MM.1S (cell line): ENCODE data around the gene PAMR1.

Experiments
- DNase-seq: peaks from one replicate; pipeline ENCODE4 v3.0.0-alpha.2; 2015
- H2AFZ ChIP-seq: fragments of 300-600 bp; sonication (generic); 2 replicates; pipeline ENCODE4 v1.6.0; 2016; ENCODE audit warnings: antibody characterized with exemption, low read length
- H3F3A ChIP-seq: fragments of 300-600 bp; sonication (generic); 2 replicates; pipeline ENCODE4 v1.6.1; 2016; ENCODE audit warnings: mild to moderate bottlenecking, antibody characterized with exemption, low read length, moderate library complexity, mixed read lengths; ENCODE audit not compliant: insufficient read depth
- H3K27ac ChIP-seq: fragments of 300-600 bp; sonication (generic); 2 replicates; pipeline ENCODE4 v1.5.1; 2016; ENCODE audit warnings: mild to moderate bottlenecking, low read length
- H3K27me3 ChIP-seq: fragments of 300-600 bp; sonication (generic); replicated peaks from 2 replicates; pipeline ENCODE4 v1.6.0; 2016; ENCODE audit warnings: low read length; ENCODE audit not compliant: insufficient read depth
- H3K36me3 ChIP-seq: fragments of 300-600 bp; sonication (generic); replicated peaks from 2 replicates; pipeline ENCODE4 v1.6.1; 2016; ENCODE audit warnings: mild to moderate bottlenecking, low read length, mixed read lengths; ENCODE audit not compliant: insufficient read depth
- H3K4me1 ChIP-seq: fragments of 300-600 bp; sonication (generic); 2 replicates; pipeline ENCODE4 v1.6.1; 2016; ENCODE audit warnings: low read length, mixed read lengths
- H3K4me2 ChIP-seq: fragments of 300-600 bp; sonication (generic); 2 replicates; pipeline ENCODE4 v1.6.0; 2016; ENCODE audit warnings: low read depth, low read length
- H3K4me3 ChIP-seq: fragments of 300-600 bp; sonication (generic); 2 replicates; pipeline ENCODE4 v1.5.1; 2016; ENCODE audit warnings: low read length, mixed read lengths
- H3K79me2 ChIP-seq: fragments of 300-600 bp; sonication (generic); 2 replicates; pipeline ENCODE4 v1.6.1; 2016; ENCODE audit warnings: mixed run types, low read length, mixed read lengths
- H3K9ac ChIP-seq: fragments of 300-600 bp; sonication (generic); 2 replicates; pipeline ENCODE4 v1.6.1; 2016; ENCODE audit warnings: low read length, mixed read lengths
- H3K9me2 ChIP-seq: fragments of 300-600 bp; sonication (generic); replicated peaks from 2 replicates; pipeline ENCODE4 v1.6.1; 2016; ENCODE audit warnings: mild to moderate bottlenecking, low read length, mixed read lengths; ENCODE audit not compliant: insufficient read depth
- H3K9me3 ChIP-seq: fragments of 300-600 bp; sonication (generic); replicated peaks from 2 replicates; pipeline ENCODE4 v1.6.1; 2016; ENCODE audit warnings: mild to moderate bottlenecking, low read length, mixed read lengths; ENCODE audit not compliant: insufficient read depth
- H4K20me1 ChIP-seq: fragments of 300-600 bp; sonication (generic); 2 replicates; pipeline ENCODE4 v1.6.1; 2016; ENCODE audit warnings: mild to moderate bottlenecking, low read length, moderate library complexity, mixed read lengths; ENCODE audit not compliant: insufficient read depth
- CTCF ChIP-seq: fragments of 300-600 bp; sonication (generic); IDR thresholded peaks from 2 replicates; pipeline ENCODE4 v1.5.1; 2016; ENCODE audit warnings: antibody characterized with exemption, low read length, mixed read lengths
- EZH2 ChIP-seq: fragments of 300-600 bp; sonication (generic); optimal IDR thresholded peaks from 2 replicates; pipeline ENCODE3; 2017; ENCODE audit warnings: low read depth, mild to moderate bottlenecking, antibody characterized with exemption, low read length, mixed read lengths
- EZH2phosphoT487 ChIP-seq: fragments of 300-600 bp; sonication (generic); IDR thresholded peaks from 2 replicates; pipeline ENCODE4 v1.6.1; 2018; ENCODE audit warnings: antibody characterized with exemption, low read length

PAMR1 gene

GRCh38 chr11:35514481-35514880 is 10.9 kb downstream of the PAMR1 start:
- no peak overlapping the region for H2AFZ ChIP-seq
- H3K9me2 ChIP-seq = no peaks in the 10 kb centered on the region
- H3K27ac ChIP-seq = no peak overlapping the region
- no peaks in the 10 kb centered on the region for H3K36me3 ChIP-seq
- no peaks in the 10 kb centered on the region for H3K27me3 ChIP-seq
- TF ChIP-seq CTCF (no peak), EZH2phosphoT487 (no peak), EZH2 (no peak)
- no peaks in the 10 kb centered on the region for H3K4me1 ChIP-seq
- no peak overlapping the region for H3K4me2 ChIP-seq
- no peaks in the 10 kb centered on the region for H3K79me2 ChIP-seq
- H3F3A ChIP-seq = no peaks in the 10 kb centered on the region
- DNase-seq = no peak
- H3K9me3 ChIP-seq = no peaks in the 10 kb centered on the region
- H3K9ac ChIP-seq = no peak overlapping the region
- no peak overlapping the region for H3K4me3 ChIP-seq
- H4K20me1 ChIP-seq = no peaks in the 10 kb centered on the region

GRCh38 chr11:35511666-35512065 is 13.8 kb downstream of the PAMR1 start:
- H3K36me3 ChIP-seq = no peaks in the 10 kb centered on the region
- no peak overlapping the region for H3K4me2 ChIP-seq
- no peaks in the 10 kb centered on the region for H3K9me3 ChIP-seq
- TF ChIP-seq EZH2 (no peak), CTCF (no peak), EZH2phosphoT487 (no peak)
- H3K9me2 ChIP-seq = no peaks in the 10 kb centered on the region
- H2AFZ ChIP-seq = no peak overlapping the region
- no peaks in the 10 kb centered on the region for H3K4me1 ChIP-seq
- no peak overlapping the region for H3K9ac ChIP-seq
- no peaks in the 10 kb centered on the region for H3K27me3 ChIP-seq
- no peak overlapping the region for H3K27ac ChIP-seq
- H3K79me2 ChIP-seq = no peaks in the 10 kb centered on the region
- no peak for DNase-seq
- no peaks in the 10 kb centered on the region for H4K20me1 ChIP-seq
- H3K4me3 ChIP-seq = no peak overlapping the region
- H3F3A ChIP-seq = no peaks in the 10 kb centered on the region

GRCh38 chr11:35507688-35508087 is 17.7 kb downstream of the PAMR1 start:
- TF ChIP-seq EZH2 (no peak), EZH2phosphoT487 (no peak), CTCF (no peak)
- no peaks in the 10 kb centered on the region for H3K27me3 ChIP-seq
- H3K4me2 ChIP-seq = no peak overlapping the region

More at GRCh38 chr11:35507688-35508087, 17.7 kb downstream of the PAMR1 start:
- Histone ChIP-seq H3K79me2 (no peaks in the 10 kb centered on the region), H3K4me1 (no peaks in the 10 kb centered on the region), H3K36me3 (no peaks in the 10 kb centered on the region), H3K4me3 (no peak overlapping the region), H3K9ac (no peak overlapping the region), H3K9me2 (no peaks in the 10 kb centered on the region), H3F3A (no peaks in the 10 kb centered on the region), H3K27ac (no peak overlapping the region), H3K9me3 (no peaks in the 10 kb centered on the region), H4K20me1 (no peaks in the 10 kb centered on the region), H2AFZ (no peak overlapping the region)
- DNase-seq = no peak
